HG02938 (cell line): Measurements from ENCODE around the gene LDLRAP1.
A peak's percentile ranks its signal among the peaks of the same experiment; 100 is the strongest.

Experiments
- ATAC-seq: cut with Tn5 transposase; IDR thresholded peaks from one replicate; pipeline ENCODE4 v1.9.1; 2021; ENCODE audit warnings: mild to moderate bottlenecking, moderate library complexity; ENCODE audit not compliant: unreplicated experiment

The LDLRAP1 gene

GRCh38 chr1:25561421-25562100 lies 18.2 kb downstream of the LDLRAP1 start:
- ATAC-seq: no peak

GRCh38 chr1:25562101-25562927 lies 18.9 kb downstream of the LDLRAP1 start:
- peak; percentile 52 for ATAC-seq

GRCh38 chr1:25562928-25563283 lies 19.5 kb downstream of the LDLRAP1 start:
- ATAC-seq: no peak

DNA sequence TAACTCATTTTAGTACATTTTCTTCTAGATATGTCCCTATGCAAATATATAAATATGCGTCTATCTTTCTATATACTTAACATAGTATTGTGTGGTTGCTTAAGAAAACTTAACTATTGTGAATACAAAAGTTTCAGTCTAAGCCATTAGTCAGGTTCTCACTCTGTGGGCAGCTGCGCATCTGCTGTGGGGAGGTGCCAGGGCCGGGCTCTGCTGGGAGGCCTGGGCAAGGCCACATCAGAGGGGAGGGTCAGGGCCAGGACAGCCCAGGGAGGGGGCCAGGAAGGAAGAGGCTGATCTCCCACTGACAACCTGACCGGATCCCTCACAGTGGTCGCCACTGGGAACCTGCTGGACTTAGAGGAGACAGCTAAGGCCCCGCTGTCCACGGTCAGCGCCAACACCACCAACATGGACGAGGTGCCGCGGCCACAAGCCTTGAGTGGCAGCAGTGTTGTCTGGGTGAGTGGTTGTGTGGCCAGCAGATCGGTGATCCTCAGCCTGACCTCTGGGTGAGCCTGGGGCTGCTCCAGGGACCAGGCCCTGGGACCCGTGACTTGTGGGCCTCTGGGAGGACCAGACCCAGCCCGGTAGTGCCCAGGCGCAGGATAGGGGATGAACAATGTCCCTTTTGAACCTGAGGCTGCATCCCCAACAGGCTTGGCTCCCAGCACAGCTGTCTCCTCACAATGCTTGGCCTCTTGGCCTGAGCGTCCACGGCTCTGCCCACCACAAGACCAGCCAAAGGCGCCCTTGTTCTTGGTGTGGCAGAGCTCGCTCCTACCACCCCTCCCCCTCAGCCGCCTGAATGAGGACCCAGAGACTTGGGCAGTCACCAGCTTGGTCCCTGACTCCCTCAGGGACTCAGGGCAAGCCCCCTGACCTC lies 20.2 kb downstream of the LDLRAP1 start:
- no peak for ATAC-seq

DNA sequence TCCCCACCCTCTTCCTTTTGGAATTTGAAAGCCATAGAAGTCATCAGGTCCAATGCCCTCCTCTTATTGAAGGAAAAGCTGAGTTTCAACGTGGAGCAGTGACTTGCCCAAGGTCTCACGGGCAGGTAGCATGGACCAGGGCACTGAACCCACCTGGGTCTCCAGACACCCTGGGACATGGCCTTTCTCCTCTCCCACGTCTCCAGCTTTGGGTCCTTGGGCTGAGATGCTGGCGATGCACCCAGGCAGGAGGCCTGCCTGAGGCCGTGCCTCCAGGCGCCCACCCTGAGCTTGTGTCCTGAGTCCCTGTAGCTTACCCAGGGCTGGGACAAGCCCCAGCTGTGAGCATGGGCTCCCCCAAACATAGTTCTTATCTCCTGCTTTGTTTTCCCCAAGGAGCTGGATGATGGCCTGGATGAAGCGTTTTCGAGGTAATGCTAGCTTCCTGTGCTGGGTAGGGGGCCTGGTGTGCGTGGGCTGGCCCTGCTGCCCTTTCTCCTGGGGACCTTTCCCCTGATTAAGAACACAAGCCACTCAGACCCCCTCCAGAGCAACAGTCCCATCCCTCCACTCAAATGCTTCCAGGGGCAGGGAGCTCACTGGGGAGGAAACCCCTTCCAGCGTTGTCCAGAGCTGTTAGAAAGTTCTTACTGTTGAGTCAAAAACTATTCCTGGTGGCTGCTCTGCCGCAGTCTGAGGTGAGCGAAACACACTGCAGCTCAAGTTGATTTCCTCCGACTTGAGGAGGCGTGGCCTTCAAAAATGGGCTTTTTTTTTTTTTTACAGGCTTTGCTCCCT lies 21.6 kb downstream of the LDLRAP1 start:
- no peak for ATAC-seq

DNA sequence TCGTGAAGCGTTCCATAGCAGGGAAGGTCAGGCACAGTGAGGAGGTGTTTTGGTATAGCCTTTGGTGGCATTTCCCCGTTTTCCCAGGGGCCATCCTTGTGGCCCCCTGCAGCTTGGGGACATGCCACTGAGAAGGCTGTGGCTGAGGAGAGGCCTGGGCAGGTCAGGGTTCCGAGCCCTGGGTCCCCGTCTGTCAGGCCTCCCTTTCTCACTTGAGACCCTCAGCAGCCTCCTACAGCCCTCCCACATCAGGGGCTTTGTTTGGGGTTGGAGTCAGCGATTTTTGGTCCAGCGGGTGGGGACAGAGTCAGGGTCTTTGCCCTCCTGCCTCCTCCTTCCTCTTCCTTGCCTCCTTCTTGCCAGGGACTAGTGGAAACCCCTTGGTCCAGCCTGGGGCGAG lies 22.2 kb downstream of the LDLRAP1 start:
- no peak for ATAC-seq

DNA sequence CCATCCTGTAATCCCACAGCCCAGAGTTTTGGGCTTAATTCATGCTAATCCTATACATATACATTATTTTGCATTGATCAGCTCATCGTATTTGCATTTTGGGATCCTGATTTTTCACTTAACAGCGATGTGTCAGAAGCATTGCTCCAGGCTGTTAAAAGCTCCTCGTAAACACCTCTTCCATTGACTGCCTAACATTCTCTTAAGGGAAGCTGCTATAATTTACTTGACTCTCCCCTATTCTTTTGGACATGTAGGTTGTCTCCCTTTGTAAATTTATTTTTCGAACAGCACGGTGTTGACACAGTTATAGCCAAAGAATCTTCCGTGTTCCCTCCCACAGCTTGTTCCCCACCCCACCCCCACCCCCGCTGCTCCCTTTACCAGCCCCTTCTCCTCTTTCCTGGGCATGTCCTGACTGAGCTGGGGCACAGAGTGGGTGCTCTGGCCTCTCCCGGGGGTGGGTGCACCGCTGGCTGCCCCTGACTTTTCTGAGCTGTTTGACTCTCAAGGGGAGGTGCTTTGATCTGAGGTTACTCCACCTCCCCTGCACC lies 22.8 kb downstream of the LDLRAP1 start:
- ATAC-seq: no peak

GRCh38 chr1:25566730-25567341 lies 23.4 kb downstream of the LDLRAP1 start:
- no peak for ATAC-seq

- ATAC-seq: no peak
Observed at GRCh38 chr1:25567710-25568089, 24.3 kb downstream of the LDLRAP1 start.

GRCh38 chr1:25568090-25568833 lies 24.9 kb downstream of the LDLRAP1 start:
- no peak for ATAC-seq

DNA sequence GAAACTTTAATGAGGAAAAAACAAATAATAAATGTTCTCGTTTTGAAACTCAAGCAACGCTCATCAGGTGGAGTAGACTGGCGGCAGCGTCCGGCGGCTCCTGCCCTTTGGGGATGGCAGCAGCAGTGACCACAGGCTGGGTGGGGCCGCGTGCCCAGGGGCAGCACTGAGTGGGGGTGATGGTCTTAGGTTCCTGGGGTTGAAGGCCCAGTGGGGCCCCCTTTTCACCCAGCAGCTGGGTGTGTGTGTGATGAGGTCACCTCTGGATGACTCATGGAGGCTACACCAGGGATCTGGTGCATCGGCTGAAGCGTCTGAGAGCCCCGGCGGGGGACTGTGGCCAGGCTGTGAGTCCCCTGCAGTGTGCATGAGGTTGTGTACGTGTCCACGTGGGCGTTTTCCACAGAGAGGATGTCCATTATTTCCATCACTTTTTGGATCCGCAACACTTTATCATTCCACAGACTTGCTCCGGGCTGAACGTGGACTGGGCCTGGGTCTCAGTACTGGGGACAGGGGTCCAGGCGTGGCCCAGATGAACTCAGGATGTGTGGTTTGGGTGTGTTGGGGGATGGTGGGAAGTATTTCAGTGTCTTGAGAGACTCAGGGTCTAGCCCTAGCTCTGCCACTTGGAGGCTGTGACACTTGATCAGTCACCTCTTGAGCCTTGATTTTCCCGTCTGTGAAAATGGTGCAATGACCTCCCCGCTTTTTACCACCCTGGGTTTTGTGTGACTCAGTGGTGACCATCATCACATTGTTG lies 25.6 kb downstream of the LDLRAP1 start:
- no peak for ATAC-seq

DNA sequence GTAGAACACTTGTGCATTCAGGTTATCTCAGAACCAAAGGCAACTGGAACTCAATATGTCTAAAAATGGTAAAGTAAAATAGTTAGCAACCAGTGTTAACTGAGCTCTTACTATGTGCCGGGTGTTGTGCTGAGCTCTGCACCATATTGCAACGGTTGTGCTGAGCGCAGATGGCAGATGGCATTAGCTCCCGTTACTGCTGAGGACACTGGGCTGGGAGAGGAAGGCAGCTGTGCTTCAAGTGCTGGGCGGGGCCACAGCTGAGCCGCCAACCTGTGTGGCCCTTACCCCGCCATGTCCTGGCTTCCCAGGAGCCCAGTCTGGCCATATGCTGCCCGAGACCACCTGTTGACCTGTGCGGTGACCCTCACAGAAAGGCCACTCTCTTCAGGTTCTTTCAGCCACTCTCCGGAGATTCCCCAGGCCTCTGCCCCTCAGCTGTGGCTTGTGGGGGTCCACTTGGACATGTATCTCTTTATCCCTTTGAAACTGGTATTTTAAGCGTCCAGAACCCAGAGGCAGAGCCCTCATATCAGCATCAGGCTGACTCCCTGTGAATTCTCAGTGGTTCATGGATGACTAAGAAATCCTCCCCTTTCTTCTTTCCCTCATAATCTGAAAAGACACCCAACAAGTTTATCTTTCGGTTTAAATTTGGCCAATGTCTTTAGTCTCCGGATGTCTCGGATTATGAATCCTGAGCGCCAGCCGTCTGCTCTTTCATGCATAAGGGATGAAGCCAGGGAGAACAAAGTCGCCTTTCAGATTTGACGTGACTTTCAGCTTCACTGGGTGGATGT lies 26.4 kb downstream of the LDLRAP1 start:
- no peak for ATAC-seq

- ATAC-seq: no peak
Observed at GRCh38 chr1:25570798-25571521, 27.6 kb downstream of the LDLRAP1 start.

GRCh38 chr1:25571522-25571970 lies 28.1 kb downstream of the LDLRAP1 start:
- no peak for ATAC-seq

- ATAC-seq: no peak
Observed at GRCh38 chr1:25572107-25572506, 28.7 kb downstream of the LDLRAP1 start.

DNA sequence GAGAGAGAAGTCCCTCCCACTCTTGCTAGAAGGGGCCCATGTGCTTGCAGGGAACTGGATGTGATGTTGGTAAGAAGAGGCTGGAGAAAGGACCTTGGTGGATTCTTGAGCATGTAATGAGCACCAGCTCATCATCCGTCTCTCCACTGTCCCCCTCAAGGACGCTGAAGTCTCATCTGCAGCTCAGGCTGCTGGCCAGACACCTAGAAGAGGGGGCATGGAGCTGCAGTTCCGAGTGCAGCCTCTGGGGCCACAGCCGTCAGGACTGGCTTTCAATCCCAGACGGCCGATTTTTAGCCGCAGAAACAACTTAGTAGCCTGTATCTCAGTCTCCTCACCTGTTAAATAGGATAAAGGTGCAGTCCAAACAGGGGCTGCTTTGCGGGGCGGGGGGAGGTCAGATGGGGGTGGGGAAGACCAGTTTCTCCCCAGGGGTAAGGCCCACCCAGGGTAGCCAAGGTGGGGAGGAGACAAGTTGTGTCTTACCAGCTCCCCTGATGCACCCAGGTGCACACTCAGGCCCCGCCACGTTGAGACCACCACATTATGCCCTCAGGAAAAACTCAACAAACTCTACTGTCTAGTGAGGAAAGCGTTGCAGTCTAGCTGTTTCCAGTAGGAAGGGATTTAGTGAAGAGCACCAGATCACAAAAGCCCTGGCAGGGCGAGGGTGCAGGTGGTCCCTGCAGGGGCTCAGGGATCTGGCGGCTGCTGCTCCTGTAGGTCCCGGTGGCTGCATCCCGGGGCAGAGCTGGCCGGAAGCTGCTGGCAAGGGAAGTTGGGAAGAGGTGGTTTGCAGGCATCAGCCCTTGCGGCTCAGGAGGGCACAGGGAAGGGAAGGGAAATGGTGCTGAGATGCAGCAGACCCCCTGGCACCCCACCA lies 29.5 kb downstream of the LDLRAP1 start:
- ATAC-seq: no peak
